Endothelial cell of hepatic sinusoid (primary cell): ENCODE results near the gene RPL12.

Source experiments
- in situ Hi-C: cut with HindIII; loops from 2 replicates; pipeline ENCODE4 v1.10.0; 2017; ENCODE audit warnings: low sequenced_read_pairs

The RPL12 gene

GRCh38 chr9:127444283-127444920 is 6.8 kb downstream of the RPL12 start:
- in situ Hi-C loops: no loop called here

- in situ Hi-C loops: no loop called here
Observed at GRCh38 chr9:127438394-127438793, 12.8 kb downstream of the RPL12 start.

- in situ Hi-C loops: no loop called here
Observed at GRCh38 chr9:127437497-127438264, 13.5 kb downstream of the RPL12 start.

GRCh38 chr9:127430415-127430814 is 20.8 kb downstream of the RPL12 start:
- in situ Hi-C loops: no loop called here

- in situ Hi-C loops: no loop called here
Observed at GRCh38 chr9:127428348-127428747, 22.9 kb downstream of the RPL12 start.

GRCh38 chr9:127426756-127427155 is 24.4 kb downstream of the RPL12 start:
- in situ Hi-C loops: no loop called here

- in situ Hi-C loops: no loop called here
Observed at GRCh38 chr9:127424676-127424999, 26.6 kb downstream of the RPL12 start.

- in situ Hi-C loops: no loop called here
Observed at GRCh38 chr9:127423934-127424675, 27.1 kb downstream of the RPL12 start, which contains the start of gene ZNF79. TSS of gene ZNF79 (plus strand) at chr9:127424382. CDS start at chr9:127424788, 406 bp downstream.

GRCh38 chr9:127423476-127423933 is 27.7 kb downstream of the RPL12 start:
- in situ Hi-C loops: no loop called here

GRCh38 chr9:127422787-127423186 is 28.4 kb downstream of the RPL12 start:
- in situ Hi-C loops: no loop called here

GRCh38 chr9:127422133-127422782 is 28.9 kb downstream of the RPL12 start:
- in situ Hi-C loops: no loop called here

- in situ Hi-C loops: no loop called here
Observed at GRCh38 chr9:127421057-127421456, 30.1 kb downstream of the RPL12 start.

- in situ Hi-C loops: no loop called here
Observed at GRCh38 chr9:127419348-127419747, 31.9 kb downstream of the RPL12 start.

GRCh38 chr9:127418037-127418471 is 33.2 kb downstream of the RPL12 start:
- in situ Hi-C loops: no loop called here

GRCh38 chr9:127417131-127418036 is 33.8 kb downstream of the RPL12 start:
- in situ Hi-C loops: no loop called here

- in situ Hi-C loops: no loop called here
Observed at GRCh38 chr9:127415657-127416056, 35.5 kb downstream of the RPL12 start.

GRCh38 chr9:127415141-127415540 is 36.1 kb downstream of the RPL12 start:
- in situ Hi-C loops: no loop called here

- in situ Hi-C loops: no loop called here
Observed at GRCh38 chr9:127411122-127411521, 40.1 kb downstream of the RPL12 start.

GRCh38 chr9:127407492-127407843 is 43.7 kb downstream of the RPL12 start:
- in situ Hi-C loops: loop anchor here (5.0 kb wide), 1 partner anchor 175 kb away; no protein-coding TSS in a partner anchor
